ENCODE measurements around the gene SCAANT1. TPM values are rescaled to one million over a fixed set of nuclear protein-coding genes. Genes with fewer than 3 reads are reported as not detected.
A peak's percentile ranks its signal among the peaks of the same experiment; 100 is the strongest.

The SCAANT1 gene
- total and polyA plus RNA-seq, 2 donors (not counting 1 experiment from before 2014, with no cell fraction given), result 1.7 TPM; not detected in 1

- H3K4me3 Mint-ChIP-seq, result no peak overlapping the region
- H3K4me1 Mint-ChIP-seq, result peaks cover 82% of the 10 kb centered on the region
Measured at GRCh38 chr3:63926309-63926708, 14.1 kb upstream of the SCAANT1 start.

More at GRCh38 chr3:63926309-63926708, 14.1 kb upstream of the SCAANT1 start:
- Histone ChIP-seq H3K4me1 (ENCODE audit: control insufficient read depth in 2 of 2, insufficient read depth in 2 of 2, low read length in 2 of 2) (peaks cover 67 to 71% of the 10 kb centered on the region in 2 donors), H2AFZ (ENCODE audit: insufficient read depth, low read depth, low read length, poor library complexity, severe bottlenecking) (no peak overlapping the region), H3K9me3 (ENCODE audit: control extremely low read depth in 1 of 3, control insufficient read depth in 2 of 3, insufficient read depth in 1 of 3, low read length in 2 of 3) (peaks cover 0 to 4% (median 2%) of the 10 kb centered on the region in 3 donors), H3K4me3 (ENCODE audit: control extremely low read depth in 1 of 5, extremely low read depth in 1 of 5, insufficient read depth in 1 of 5, low read depth in 2 of 5, low read length in 4 of 5) (no peak overlapping the region), H3K27ac (ENCODE audit: low read length in 2 of 2) (peak overlapping the region in 1 of 2 donors; percentile 76), H3K27me3 (replicated peaks in 1 of 4; ENCODE audit: control extremely low read depth in 1 of 4, control insufficient read depth in 3 of 4, insufficient read depth in 4 of 4, low read length in 3 of 4) (no peaks in the 10 kb centered on the region), H3K79me2 (ENCODE audit: control insufficient read depth, insufficient read depth, low read length) (peaks cover 71% of the 10 kb centered on the region), H4K20me1 (ENCODE audit: control insufficient read depth, insufficient read depth, low read length, poor library complexity, severe bottlenecking) (peaks cover 18% of the 10 kb centered on the region), H3K36me3 (replicated peaks in 1 of 2; ENCODE audit: control extremely low read depth in 1 of 2, control insufficient read depth in 1 of 2, extremely low read depth in 1 of 2, insufficient read depth in 2 of 2, low read length in 1 of 2) (peaks cover 0 to 17% of the 10 kb centered on the region in 2 experiments), H3K9ac (ENCODE audit: low read length) (no peak overlapping the region), H3K4me2 (replicated peaks; ENCODE audit: low read depth, low read length, poor library complexity, severe bottlenecking) (no peak overlapping the region)
- 84% methylated on average over 4 of the region's 4 CpGs for WGBS (ENCODE audit: insufficient coverage)
- no peaks in the 10 kb centered on the region for H3K9me3 Mint-ChIP-seq (ENCODE audit: insufficient read depth)
- peak overlapping the region; percentile 84 for H3K27ac Mint-ChIP-seq
- ATAC-seq (ENCODE audit: low read depth) (no peak), DNase-seq (no peak)
- intact Hi-C loops (cut with micrococcal nuclease), result loop anchor here (2.0 to 5.0 kb wide), 2 partner anchors 14 to 96 kb away; partner anchors contain the start of genes PSMD6 and SCAANT1
- TF ChIP-seq CTCF (IDR thresholded peaks at IDR 0.05), result no peak
- no peak for TF ChIP-seq EZH2 (IDR thresholded peaks at IDR 0.05; ENCODE audit: borderline replicate concordance, insufficient read depth, low read depth, low read length, poor library complexity, severe bottlenecking)
- no peaks in the 10 kb centered on the region for H3K27me3 Mint-ChIP-seq
- ChIA-PET CTCF (no interaction called here), POLR2A (no interaction called here)
